Cortex of kidney (tissue), 1 donor: Measurements from ENCODE around the gene IGF2R.
"Not testable (repeated sequence)": the region's sequence is repeated elsewhere in the genome, so short reads cannot be mapped to it uniquely, and the experiment has no call there.

Experiments used
- DNase-seq: peaks from one replicate; lab custom pipeline; 2025; lab: John Stamatoyannopoulos, UW

The IGF2R gene

GRCh38 chr6:160124605-160125004 lies 155.7 kb downstream of the IGF2R start:
- no peak for DNase-seq

GRCh38 chr6:160125105-160125504 lies 156.2 kb downstream of the IGF2R start:
- DNase-seq = not testable (repeated sequence)

GRCh38 chr6:160127270-160128124 lies 158.6 kb downstream of the IGF2R start:
- no peak for DNase-seq

DNA sequence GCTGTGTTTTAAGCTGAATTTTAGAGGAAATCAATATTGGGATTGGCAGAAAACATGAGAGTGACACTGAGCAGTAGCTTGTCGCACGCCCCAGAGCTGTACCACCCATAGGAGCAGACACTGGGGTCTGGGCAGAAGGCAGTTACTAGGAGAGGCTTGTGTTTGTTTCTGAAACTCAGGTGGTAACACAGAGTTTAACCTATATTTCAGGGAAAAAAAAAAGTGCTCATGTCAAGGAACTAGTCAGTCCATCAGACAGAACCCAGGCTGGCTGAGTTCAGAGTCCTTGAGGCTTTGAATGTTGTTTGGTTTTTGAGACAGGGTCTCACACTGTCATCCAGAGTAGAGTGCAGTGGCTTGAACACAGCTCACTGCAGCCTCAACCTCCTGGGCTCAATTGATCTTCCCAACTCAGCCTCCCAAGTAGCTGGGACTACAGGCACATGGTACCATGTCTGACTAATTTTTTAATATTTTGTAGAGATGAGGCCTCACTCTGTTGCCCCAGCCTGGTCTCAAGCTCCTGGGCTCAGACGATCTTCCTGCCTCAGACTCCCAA lies 159.3 kb downstream of the IGF2R start:
- no peak for DNase-seq

GRCh38 chr6:160128879-160129516 lies 160.1 kb downstream of the IGF2R start:
- no peak for DNase-seq

DNA sequence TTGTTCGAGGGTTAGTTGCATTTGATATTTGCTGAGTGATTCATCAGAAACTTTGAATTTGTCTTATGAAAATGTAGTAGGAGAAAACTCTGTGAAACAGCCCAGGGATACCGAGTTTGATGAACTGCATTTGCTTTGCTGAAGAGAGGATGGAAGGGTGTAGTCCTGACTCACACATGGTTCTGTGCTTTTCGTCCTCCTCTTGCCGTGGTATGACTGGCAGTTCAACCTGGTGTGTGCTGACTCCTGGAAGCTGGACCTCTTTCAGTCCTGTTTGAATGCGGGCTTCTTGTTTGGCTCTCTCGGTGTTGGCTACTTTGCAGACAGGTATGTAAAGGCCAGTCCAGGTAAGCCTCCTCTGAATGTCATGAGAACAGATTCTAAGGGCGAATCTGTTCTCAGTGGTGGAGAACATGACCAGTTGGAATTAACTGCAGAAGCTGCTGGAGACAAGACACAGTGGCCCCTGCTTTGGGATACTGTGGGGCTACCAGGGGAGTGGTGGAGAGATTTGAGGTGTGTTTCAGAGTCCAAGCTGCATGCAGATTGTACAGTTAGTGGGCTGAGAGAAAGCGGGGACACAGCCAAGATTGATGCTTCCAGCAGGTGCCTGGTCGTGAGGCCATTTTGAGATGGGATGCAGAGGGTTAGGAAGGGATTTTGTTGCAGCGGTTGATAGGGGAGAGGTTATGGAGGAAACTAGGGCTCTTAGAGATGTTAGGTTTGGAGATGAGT lies 161.2 kb downstream of the IGF2R start:
- no peak for DNase-seq

- no peak for DNase-seq
Observed at GRCh38 chr6:160130729-160131484, 162.0 kb downstream of the IGF2R start.

DNA sequence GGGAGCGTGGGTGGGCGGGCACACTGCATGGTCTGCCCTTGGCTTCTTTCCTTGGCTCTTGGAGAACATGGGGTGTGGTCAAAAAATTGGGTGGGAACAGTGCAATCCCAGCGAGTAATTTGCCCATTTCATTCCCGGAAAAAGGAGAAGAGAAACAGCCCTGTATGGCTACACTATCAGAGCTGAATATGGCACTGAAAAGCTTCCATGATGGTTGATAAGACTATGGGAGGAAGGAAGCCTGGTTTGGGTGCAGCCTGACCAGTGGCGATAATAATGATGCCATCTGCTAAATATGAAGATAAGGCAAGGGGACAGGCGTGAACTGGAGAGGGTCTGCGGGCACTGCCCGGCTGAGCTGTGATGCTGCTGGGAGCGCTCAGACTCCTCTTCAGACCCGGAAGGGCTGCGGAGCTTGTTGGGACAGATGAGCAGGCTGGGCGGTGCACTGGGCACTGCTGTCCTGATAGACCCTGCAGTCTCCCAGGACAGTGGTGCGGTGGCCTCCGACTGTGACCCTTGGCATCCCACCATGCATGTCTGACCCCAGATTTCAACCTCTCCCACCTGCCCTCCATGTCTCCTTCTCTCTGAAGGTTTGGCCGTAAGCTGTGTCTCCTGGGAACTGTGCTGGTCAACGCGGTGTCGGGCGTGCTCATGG lies 162.9 kb downstream of the IGF2R start:
- no peak for DNase-seq

GRCh38 chr6:160132297-160132637 lies 163.4 kb downstream of the IGF2R start:
- DNase-seq = no peak

DNA sequence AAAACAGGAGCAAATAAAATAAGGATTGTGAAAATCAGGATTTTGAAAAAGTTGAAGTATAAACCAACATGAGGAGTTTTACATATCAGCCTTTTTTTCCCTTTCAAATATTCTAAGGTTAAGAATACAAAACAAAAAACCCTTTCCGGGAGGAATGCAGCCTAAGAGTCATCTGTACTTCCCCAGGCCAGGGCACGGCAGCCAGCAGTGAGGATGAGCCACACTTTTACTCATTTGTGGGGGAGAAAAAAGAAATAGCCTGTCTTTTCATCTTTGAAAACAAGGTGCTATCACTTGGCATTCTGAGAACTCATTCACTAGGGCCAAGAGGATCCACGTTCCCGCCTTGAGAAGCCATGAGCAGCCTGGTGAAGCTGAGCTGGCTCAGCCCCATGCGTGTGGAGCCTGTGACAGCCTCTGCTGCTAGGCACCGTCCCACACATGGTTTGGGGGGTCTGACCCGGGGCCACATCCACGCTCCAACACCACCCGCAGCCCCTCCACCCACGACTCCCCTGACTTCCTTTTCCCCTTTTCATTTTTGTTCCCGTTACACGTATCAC lies 164.0 kb downstream of the IGF2R start:
- no peak for DNase-seq

DNA sequence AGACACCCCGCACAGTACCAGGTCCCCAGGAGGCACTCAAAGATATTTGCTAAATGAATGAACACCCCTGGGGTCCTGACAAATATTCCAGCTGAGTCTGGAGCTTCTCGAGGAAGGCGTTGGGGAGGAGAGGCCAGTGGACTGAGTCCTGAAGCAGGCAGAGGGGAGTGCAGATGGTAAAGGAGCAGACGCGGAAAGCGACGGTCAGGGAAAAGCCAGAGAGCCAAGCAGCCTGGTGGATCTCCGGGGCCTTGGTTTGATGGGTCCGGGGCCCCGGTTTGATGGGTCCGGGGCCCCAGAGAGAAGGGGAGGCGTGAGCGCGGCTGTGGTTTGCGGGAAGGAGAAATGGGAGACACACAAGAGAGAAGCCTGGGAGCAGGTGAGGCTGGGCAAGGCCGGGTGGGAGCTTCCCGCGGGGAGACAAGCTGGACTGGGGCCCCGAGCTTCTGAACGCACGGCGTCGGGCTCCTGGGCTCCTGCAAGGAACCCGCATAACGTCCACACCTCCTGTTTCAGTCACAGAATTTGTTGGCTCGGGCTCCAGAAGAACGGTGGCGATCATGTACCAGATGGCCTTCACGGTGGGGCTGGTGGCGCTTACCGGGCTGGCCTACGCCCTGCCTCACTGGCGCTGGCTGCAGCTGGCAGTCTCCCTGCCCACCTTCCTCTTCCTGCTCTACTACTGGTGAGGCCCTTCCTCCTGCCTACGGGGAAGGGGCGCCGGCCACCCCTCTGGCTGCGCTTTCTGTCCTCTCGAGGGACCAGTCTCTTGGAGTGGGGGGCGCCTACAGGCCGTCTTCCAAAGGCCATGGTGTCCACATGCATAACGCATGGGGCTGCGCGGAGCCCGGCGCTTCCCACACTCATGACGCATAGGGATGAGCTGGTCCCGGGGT lies 164.8 kb downstream of the IGF2R start:
- DNase-seq = no peak

DNA sequence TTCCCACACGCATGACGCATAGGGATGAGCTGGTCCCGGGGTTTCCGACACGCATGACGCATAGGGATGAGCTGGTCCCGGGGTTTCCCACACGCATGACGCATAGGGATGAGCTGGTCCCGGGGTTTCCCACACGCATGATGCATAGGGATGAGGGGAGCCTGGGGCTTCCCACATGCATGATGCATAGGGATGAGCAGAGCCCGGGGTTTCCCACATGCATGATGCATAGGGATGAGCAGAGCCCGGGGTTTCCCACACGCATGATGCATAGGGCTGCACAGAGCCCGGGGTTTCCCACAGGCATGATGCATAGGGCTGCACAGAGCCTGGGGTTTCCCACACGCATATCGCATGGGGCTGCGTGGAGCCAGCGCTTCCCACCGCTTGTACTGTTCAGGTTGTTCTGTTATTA lies 165.5 kb downstream of the IGF2R start:
- not testable (repeated sequence) for DNase-seq

DNA sequence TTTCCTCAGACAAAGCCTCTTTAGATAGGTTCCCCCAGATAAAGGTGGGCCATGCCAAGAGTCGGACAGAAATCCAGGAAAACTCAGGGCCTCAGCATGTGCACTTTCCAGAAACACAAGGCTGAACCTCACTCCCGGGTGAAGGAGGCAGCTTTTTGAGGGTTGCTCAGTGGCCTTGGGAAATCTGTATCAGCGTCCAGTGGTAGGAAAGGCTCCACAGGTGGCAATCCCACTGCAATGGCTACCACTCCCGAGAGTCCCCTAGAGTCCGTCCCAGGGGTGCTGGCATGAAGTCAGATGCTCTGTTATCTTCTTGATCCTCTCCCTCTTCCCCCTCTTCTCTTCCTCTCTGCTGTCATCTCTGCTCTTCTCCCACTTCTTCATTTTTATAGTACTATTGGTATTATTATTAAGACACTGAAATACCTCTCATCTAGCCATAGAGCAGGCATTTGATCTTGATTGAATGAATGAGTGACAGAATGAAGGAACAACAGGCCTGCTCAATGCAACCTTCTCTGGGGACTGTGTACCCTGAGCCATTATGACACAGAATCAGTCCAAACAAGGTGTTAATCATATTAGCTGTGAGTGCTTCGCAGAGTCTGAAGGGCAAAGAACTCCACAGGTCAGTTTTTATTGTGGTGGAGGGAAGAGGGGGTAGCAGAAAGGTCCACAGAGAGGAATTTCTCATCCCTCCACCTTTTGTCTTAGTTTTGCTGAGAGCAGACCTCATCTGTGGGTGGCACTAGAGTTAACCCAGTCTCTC lies 166.1 kb downstream of the IGF2R start:
- DNase-seq = no peak

- no peak for DNase-seq
Observed at GRCh38 chr6:160135907-160136655, 167.2 kb downstream of the IGF2R start.

- DNase-seq = no peak
Observed at GRCh38 chr6:160137130-160137988, 168.5 kb downstream of the IGF2R start.

DNA sequence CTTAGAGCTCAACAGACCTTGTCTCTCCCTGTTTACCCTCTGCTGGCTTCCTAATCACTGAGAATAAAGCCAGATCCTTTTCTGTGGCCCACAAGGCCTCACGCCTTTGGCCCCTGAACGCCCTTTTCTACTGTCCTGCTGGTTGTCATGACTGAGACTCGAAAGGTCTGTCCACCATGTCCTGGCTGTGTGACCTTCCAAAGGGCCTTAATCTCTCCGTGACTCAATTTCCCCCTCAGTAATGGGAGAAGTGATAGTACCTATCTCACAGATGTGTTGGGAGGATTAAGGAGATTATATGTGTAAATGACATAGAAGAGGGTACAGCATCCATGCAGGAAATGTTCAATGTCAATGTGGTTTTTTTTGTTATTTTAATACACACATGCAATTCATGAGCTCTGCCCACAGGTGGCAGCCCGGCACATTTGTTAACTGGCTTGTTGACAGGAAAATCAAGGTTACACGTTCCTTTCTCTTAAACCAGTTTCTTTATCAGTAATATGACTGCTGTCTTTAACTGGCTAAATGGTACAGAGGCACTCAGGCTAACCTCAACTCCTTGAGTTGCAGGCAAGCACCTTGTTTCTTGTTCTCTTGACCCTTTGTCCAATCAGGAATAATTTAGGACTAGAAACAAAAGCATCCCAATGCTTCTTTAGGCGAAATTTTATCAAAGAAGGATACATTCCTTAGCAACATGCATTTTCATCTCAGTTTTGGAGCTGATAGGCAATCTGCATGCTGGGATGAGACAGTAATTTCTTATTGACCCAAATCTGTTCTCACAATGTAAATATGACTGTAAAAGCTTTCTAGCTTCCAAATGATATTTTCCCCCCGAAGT lies 169.3 kb downstream of the IGF2R start:
- DNase-seq = no peak
